Fibroblast of skin of left biceps (primary cell): ENCODE results near the gene GLB1L2.

Source experiments
- DNase-seq, 2 experiments: peaks; one replicate each; pipeline ENCODE4 v3.0.0-alpha.2; 2013; ENCODE audit warnings: low read depth in 2 of 2

GLB1L2 gene

DNA sequence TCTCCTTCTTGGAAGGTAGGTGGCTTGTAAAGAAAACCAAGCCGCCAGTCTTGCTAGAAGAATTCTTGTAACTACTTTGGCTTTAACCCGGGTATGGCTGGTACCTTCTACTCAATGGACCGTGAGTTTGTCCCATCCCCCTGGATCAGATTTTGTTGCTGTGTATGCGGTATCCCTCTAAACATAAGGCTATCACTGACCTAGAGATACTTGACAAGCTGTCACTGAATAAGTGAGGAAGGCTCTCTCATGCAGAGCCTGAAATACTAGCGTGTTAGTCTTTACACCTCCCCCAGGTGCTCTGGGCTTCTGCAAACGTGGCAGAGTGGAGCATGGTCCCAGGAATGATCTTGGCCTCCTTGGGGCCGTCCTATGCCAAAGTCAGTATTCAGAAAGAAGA, 34.5 kb downstream of the GLB1L2 start:
- no peak for DNase-seq

DNA sequence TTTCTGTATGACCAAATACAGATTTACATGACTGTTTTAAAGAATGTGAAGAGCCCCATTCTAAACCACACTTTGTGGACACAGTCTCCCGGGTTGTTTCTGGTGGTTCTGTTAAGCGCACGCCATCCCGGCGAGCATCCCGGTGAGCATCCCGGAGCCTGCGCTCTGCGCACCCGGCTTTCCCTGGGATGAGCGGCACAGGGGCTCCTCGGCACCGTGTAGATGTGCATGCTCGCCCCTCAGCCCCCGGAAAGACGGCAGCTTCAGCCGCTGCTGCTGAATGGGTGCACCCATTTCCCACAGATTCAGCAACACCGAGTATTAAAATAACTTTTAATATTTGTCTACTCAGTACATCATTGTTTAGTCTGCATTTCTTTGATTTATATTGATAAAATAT, 36.0 kb downstream of the GLB1L2 start:
- DNase-seq = no peak

DNA sequence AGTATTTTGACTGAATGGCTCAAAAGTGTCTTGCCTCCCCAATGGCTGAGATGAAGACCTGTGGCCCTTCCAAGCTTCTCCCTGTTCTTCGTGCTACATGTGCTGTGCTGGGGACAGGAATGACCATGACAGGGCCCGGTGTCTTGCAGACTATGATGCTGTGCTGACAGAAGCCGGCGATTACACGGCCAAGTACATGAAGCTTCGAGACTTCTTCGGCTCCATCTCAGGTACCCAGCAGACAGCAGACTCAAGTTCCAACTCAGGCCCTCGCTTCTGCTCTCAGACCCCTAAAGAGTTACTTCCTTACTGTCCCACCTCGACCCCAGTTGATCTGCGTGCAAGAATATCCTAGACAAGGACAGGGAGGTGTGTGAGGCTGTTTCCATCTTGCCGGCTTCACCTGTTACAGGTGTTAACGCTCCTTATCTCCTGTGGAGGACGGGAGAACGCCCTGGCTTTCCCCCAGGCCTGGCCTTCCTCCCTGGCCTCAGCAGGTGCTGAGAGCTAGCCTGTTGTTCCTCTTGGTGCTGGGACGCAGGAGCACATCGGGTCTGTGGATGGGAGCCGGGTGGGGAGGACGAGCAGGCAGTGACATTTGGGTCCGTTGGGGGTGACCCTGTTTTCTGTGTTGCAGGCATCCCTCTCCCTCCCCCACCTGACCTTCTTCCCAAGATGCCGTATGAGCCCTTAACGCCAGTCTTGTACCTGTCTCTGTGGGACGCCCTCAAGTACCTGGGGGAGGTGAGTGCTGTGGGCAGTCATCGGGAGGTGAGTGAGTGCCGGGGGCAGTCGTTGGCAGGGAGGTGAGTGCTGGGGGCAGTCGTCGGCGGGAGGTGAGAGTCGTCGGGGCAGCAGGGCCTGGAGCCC, 38.1 kb downstream of the GLB1L2 start:
- DNase-seq = no peak

DNA sequence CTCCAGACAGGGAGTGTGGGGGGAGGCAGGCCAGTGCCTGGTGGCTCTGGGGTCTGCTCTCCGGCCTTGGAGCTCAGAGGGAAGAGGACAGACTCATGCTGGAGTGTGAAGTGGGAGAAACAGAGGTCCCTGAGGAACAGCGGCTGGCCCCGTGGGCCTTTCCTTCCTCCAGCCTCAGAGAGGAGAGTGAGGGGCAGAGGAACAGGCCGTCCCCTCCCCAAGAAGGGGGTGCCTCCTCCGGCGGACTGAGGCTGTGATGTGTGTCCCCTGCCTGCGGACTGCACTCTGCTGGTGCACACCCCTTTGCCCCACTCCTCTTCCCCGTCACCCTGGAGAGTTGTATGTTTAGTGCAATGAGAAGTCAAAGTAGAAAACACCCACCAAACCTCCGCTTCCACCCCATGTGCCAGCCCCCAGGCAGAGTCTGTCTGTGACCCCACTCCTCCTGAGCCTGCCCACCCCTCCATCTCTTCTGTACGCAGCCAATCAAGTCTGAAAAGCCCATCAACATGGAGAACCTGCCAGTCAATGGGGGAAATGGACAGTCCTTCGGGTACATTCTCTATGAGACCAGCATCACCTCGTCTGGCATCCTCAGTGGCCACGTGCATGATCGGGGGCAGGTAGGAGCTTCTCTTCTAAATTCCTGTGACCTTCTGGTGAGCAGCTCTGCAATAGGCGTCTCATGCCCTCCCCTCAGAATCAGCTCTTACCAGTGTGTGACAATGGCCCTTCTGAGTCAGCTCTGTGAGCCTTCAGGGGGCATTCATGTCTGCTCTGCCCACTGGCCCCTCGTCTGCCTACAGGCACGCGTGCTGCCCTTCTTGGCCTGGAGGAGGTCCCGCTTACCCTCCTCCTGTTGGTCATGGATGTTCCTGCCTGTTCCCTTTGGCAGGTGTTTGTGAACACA, 39.0 kb downstream of the GLB1L2 start:
- no peak for DNase-seq

DNA sequence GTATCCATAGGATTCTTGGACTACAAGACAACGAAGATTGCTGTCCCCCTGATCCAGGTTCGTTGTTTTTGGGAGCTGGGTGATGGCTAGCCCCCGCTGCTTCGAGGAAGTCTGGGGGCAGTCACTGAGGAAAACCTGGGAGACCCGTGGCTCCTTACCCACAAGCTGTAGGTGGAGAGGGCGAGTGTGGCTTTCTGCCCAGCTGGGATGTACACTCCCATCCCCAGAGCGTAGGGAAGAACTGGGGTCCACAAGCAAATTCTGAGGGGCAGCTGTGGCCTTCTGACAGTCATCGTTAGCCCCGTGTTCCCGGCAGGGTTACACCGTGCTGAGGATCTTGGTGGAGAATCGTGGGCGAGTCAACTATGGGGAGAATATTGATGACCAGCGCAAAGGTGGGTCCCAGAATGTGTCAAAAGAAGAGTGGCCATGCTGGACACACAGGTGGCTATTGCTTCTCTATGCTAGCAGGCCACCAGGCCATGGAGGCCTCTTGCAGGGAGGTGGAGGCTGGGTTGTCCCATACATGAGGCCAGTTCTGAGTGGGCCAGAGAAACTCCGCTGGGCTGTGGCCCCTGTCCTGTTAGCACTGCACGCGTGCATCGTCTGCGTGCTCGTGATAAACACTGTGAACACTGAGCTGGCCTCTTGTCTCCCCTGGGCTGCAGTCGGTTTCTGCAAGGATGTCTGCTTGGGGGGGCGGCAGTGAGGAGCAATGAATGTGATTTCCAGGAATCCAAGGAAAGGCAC, 39.8 kb downstream of the GLB1L2 start:
- DNase-seq = no peak

DNA sequence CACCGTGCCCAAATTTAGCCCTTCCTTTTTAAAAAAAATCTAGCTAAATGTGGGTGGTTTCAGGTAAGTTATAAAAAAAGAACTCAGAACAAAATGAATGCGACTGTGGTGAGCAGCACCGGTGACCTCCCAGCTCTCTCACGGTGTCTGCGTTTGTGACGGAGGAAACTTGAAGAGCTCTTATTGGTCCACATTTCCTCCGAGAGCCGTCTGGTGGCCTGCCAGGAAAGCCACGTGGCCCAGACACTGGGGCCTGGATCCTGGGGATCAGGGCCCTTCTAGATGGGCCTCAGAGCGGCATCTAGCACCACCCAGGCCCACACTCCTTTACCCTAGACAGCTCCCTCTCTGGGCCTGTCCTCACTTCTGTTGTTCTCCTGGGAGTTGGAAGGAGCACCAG, 40.7 kb downstream of the GLB1L2 start:
- DNase-seq = no peak

DNA sequence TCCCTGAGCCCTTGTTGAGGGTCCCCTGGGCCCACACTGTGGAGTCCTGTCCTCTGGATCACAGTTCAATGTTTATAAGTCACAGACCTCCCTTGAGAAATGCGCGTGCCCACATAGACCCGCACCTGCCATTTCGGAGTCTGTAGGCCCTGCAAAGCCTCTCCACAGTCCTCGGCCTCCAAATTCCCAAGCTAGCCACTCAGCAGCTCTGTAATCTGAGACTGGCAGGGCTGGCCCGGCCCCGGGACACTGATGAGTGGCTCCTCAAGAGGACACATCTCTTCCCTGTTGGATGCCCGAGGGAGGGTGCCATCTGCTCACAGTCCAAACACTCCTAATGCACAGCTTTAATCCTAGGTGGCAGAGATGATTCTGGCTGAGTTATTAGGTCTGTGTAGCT, 41.2 kb downstream of the GLB1L2 start:
- no peak for DNase-seq

DNA sequence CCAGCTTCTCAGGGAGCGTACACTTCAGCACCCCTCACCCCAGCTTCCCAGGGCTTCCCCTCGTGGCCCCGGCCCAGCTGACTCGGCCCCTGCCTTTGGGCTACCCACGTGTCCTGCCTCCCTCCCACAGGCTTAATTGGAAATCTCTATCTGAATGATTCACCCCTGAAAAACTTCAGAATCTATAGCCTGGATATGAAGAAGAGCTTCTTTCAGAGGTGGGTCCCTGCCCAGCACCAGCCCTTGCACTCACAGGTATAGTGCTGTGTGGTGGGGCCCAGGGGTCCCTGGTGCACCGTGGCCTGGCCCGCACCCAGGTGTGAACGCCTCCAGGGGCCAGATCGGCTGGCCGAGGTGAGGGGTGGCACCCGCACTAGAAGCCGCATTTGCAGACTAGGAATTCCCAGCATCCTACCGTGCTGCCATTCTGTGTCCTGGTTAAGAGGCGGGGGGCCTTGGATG, 41.8 kb downstream of the GLB1L2 start:
- DNase-seq = no peak

DNA sequence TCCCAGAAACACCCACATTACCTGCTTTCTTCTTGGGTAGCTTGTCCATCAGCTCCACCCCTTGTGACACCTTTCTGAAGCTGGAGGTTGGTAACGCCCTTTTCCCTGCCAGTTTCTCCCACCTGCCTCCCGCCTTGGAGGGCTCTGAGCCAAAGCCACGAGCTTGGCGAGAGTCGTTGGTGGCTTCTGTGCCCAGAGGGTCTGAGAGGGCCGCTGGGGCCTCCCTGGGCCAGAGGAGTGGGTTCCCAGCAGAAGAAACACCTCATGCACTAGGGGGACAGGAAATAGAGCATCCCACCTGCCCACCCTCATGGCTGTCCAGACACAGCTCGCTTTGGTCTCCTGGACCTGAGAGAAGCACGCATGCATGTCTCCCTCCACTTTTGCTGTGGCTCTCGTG, 42.4 kb downstream of the GLB1L2 start:
- no peak for DNase-seq

DNA sequence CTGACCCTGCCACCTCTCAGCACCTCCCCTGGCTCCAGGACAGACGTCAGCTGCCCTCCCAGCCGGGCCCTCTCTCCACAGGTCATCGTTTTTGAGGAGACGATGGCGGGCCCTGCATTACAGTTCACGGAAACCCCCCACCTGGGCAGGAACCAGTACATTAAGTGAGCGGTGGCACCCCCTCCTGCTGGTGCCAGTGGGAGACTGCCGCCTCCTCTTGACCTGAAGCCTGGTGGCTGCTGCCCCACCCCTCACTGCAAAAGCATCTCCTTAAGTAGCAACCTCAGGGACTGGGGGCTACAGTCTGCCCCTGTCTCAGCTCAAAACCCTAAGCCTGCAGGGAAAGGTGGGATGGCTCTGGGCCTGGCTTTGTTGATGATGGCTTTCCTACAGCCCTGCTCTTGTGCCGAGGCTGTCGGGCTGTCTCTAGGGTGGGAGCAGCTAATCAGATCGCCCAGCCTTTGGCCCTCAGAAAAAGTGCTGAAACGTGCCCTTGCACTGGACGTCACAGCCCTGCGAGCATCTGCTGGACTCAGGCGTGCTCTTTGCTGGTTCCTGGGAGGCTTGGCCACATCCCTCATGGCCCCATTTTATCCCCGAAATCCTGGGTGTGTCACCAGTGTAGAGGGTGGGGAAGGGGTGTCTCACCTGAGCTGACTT, 43.2 kb downstream of the GLB1L2 start:
- no peak for DNase-seq

DNA sequence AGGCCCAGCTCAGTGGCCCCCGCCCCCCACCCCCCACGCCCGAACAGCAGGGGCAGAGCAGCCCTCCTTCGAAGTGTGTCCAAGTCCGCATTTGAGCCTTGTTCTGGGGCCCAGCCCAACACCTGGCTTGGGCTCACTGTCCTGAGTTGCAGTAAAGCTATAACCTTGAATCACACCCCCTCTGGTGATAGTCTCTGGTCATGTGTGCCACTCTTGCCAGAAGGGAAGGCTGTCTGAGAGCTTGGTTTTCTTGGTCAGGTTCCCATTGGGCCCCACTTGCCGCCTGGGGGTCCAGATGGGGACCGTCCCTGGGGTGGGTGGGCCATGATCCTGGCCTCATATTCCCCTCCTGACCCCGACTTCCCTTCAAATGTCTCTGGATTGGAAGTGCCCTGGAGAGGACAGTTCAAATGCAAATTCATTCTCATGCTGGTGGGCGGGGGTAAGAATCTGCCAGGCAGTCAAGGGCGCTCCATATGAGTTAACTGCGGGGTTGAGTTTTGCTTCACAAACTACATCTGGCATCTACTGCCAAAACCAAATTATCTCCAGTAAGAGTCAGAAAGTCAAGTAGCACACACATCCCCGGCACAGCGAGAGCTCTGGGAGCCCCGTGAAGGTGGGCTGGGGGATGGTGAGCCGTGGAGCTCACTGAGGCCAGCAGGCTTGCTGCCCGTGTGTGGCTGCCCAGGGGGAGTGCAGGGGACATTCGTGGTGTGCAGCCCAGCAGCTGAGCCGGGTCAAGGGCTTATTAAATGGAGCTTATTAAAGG, 44.5 kb downstream of the GLB1L2 start:
- no peak for DNase-seq

DNA sequence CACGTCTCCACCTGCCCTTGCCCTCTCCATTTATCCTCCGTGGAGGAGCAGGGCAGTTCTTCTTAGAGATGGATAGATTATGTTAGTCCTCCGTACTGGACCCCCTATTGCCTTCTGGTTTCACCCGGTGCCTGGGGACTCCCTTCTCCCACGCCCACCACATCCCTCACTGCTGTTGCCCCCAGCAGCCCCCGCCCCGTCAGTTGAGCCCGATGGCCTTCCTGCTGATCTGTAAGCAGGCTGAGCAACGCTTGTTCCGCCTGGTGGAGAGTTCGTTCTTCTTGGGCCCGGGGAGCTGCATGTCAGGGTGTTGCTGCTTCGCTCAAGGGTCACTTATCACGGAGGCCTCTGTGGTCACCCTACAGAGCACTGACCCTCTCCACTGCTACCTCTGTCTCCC, 46.1 kb downstream of the GLB1L2 start:
- no peak for DNase-seq

DNA sequence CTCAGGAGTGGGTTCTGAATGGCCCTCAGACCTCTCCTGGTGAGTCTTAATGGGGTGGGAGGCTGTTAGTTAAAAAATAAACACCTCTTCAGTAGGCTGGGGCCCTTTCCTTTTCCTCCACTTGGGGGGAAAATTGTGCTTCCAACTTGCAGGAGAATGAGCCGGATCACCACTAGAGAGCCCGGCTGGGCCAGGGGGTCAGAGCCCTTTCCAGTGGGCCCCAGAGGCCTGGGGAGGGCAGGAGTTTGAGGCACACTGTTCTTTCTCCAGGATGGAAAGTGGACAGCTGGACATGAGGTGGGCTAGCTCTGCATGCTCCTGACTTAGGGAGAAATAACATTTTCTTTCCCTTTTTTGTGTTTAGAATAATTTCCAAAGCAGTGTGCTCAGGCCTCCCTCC, 47.5 kb downstream of the GLB1L2 start:
- DNase-seq = no peak

DNA sequence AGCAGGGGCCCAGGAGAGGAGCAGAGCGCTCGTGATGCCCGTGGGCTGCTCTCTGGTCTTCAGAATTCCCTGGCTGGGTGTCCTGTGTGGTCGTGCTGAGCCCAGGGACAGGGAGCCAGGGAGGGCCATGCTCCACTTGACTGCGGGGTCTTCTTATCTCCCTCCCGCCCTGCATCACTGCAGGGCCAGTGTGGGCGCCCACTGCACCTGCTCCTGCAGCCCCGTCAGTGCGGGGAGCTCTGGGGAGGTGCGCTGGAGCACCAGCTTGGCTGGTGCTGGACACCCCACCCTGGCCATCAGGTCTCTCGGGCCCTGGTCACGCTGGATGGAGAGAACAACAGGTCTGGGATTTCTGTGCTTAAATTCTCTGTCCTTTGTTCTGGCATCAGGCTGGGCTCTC, 48.4 kb downstream of the GLB1L2 start:
- DNase-seq = no peak

DNA sequence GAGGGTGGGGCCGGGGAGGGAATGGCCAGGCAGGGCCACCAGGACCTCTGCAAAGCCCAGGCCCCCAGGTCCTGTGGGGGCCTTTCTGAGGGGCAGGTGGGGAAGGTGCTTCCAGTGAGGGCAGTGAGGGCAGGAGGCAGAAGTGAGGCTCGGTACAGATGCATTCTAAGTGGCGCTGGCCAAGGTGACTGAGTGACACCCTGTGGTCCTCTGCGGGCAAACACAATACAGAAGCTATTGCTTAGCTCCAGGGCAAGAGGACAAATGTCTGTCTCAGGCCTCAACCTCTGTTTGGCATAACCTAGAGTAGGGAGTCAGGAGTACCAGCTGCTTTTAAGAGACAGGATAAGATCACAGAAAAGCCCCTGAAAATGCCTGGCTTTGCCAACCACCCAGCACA, 49.0 kb downstream of the GLB1L2 start:
- no peak for DNase-seq

DNA sequence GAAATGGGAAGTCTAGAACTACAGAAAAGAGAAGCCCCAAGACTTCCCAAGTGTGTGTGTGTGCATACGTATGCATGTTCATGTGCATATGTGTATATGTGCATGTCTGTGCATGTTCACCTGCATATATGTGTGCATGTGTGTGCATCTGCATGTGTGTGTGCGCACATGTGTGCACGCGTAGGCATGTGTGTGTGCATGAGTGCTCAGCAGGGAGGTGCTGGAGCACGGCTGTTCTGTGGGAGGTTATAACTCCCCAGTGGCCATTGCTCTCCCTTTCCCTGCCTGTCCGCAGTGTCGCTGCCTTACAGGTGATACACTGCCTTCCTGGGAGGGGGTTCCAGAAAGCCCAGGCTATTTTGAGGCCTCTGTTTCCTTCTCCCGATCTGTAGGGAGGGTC, 50.5 kb downstream of the GLB1L2 start:
- DNase-seq = no peak

DNA sequence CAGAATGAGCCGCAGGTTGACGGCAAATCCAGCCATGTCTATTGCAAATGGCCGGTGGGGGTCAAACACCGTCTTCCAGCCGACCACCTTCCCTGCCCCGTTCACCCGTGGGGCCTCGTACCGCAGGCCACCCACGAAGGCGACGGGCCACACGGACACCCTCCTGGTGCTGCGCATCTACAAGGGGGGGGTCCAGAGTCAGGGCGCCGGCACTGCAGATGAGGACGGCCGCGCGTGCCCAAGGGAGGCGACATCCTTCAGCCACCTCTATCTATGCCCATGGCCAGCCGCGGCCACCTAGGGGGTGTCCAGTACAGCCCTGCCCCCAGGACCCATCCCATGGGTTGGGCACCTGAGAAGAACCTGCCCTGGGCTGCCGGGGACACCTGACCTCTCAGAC, 51.0 kb downstream of the GLB1L2 start:
- DNase-seq = no peak

DNA sequence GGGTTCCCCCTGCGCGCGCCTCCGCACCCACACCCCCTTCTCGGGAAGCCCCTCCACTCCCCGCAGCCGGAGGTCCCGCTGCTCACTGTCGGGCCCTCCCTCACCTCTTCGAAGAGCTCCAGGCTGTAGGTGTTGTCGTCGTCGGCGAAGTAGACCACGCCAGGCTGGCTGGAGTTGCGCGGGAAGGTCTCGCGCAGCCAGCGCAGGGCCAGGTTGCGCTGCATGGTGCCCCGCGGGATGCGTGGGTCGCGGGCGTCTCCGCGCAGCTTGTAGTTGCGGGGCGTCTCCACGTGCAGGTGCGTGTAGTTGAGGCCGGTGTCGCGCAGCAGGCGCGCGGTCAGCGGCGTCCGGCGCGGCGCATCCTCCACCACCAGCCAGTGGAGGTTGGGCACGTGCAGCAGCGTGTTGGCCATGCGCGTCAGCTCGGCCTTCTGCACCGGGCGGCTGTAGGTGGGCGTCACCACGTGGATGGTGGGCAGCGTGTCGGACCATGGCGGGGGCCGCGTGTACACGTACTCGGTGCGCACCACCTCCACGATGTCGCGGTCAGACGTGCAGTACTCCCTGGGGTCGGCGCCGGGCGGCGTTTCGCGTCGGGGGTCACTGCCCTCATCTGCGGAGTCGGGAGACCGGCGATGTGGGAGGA, 51.9 kb downstream of the GLB1L2 start:
- DNase-seq = no peak

DNA sequence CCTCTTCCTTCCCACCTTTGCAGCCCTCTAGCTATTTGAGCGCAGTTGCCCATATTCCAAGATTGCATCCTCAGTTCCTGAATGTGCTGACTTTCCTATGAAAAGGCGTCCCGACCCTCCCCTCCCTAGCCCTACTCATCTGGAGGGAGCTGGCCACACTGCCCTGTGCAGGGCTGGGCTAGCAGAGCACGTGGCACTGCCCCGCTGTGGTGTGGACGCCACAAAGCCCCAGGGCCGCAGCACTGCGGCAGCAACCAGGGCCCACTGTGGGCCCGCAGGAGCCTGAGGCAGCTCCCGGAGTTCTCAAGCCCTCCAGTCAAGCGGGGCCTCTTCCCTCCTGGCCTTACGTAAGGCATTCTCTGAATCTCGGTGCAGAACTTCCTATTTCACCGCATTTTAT, 52.6 kb downstream of the GLB1L2 start:
- DNase-seq = no peak

DNA sequence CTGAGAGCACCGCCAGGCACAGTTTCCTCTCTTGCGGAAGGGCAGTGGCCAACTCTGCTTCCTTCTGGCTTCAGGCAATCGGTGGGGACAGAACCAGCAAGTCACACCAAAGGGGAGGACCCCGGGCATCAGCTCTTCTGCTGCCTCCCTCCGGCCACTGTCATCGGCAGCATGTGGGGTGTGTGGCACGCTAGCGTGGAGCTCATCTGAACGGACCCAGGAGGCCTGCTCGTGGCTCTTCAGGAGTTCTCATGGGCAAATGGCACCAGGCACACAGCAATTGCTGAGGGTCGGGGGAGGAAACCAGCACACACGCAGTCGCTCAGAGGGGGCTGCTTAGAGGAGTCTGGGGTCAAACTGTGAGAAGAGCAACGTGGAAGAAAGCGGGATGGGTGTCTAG, 53.4 kb downstream of the GLB1L2 start:
- DNase-seq = no peak
